ENCODE results near the gene EXOC2.

- TF ChIP-seq TCF7L2 (IDR thresholded peaks at IDR 0.05; ENCODE audit: borderline replicate concordance, extremely low read depth, insufficient read depth, insufficient read length) (no peak), EZH2phosphoT487 (IDR thresholded peaks at IDR 0.05; ENCODE audit: borderline replicate concordance) (no peak), SIN3A (IDR thresholded peaks at IDR 0.05; ENCODE audit: low read depth) (no peak), POLR2A (IDR thresholded peaks at IDR 0.05; ENCODE audit: borderline replicate concordance, extremely low read depth, insufficient read depth, insufficient read length) (no peak), EZH2 (IDR thresholded peaks at IDR 0.05) (no peak), MAX (IDR thresholded peaks at IDR 0.05) (no peak), SRF (IDR thresholded peaks at IDR 0.05; ENCODE audit: low read depth) (no peak), REST (IDR thresholded peaks at IDR 0.05; ENCODE audit: low read depth) (no peak), POLR2AphosphoS5 (IDR thresholded peaks at IDR 0.05; ENCODE audit: low read depth, low read length) (no peak), YY1 (IDR thresholded peaks at IDR 0.05; ENCODE audit: extremely low read depth, insufficient replicate concordance, low read depth, low read length) (no peak)
- TF ChIP-seq, protein P1, sequence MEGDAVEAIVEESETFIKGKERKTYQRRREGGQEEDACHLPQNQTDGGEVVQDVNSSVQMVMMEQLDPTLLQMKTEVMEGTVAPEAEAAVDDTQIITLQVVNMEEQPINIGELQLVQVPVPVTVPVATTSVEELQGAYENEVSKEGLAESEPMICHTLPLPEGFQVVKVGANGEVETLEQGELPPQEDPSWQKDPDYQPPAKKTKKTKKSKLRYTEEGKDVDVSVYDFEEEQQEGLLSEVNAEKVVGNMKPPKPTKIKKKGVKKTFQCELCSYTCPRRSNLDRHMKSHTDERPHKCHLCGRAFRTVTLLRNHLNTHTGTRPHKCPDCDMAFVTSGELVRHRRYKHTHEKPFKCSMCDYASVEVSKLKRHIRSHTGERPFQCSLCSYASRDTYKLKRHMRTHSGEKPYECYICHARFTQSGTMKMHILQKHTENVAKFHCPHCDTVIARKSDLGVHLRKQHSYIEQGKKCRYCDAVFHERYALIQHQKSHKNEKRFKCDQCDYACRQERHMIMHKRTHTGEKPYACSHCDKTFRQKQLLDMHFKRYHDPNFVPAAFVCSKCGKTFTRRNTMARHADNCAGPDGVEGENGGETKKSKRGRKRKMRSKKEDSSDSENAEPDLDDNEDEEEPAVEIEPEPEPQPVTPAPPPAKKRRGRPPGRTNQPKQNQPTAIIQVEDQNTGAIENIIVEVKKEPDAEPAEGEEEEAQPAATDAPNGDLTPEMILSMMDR (IDR thresholded peaks at IDR 0.05 in 2 of 3, conservative IDR thresholded peaks at IDR 0.05 in 1 of 3; ENCODE audit: borderline replicate concordance in 1 of 3, insufficient read depth in 1 of 3, low read depth in 2 of 3, low read length in 2 of 3): no peak
Observed at GRCh38 chr6:582370-582769, 110.6 kb downstream of the EXOC2 start.

Data from HCT116 (cell line).